Caco-2 (cell line): ENCODE results near the gene ZMYM1. TPM values are rescaled to one million over a fixed set of nuclear protein-coding genes. Genes with fewer than 3 reads are reported as not detected.

Source experiments
- BruUV-seq: library from RNA; stranded (reverse); fragments of 400-500 nt; replicated peaks from 2 replicates; lab custom pipeline; 2021; lab: Mats Ljungman, UMichigan
- CTCF ChIA-PET: fragments of 300-600 bp; sonication (Branson Sonifier 250); formaldehyde crosslinking; loops from one replicate; lab custom pipeline; 2022; ENCODE audit warnings: antibody characterized with exemption; lab: Charles Lee
- POLR2A ChIA-PET: fragments of 300-600 bp; sonication (Branson Sonifier 250); formaldehyde crosslinking; loops from one replicate; lab custom pipeline; 2022; ENCODE audit warnings: antibody characterized with exemption; lab: Charles Lee
- DNase-seq, 2 experiments: peaks; one replicate each; pipeline versions ENCODE4 v3.0.0 to v3.0.0-alpha.2; 2020 to 2022
- H3K27me3 ChIP-seq: replicated peaks from 2 replicates; pipeline ENCODE4 v1.6.0; 2011; ENCODE audit warnings: low read length; ENCODE audit not compliant: control insufficient read depth, insufficient read depth
- H3K36me3 ChIP-seq: 2 replicates; pipeline ENCODE4 v1.5.1; 2011; ENCODE audit warnings: low read length; ENCODE audit not compliant: control insufficient read depth, insufficient read depth
- H3K4me1 ChIP-seq: fragments of 250-450 bp; sonication (Bioruptor Pico); 2 replicates; pipeline ENCODE4 v1.5.1; 2020; ENCODE audit warnings: mild to moderate bottlenecking
- H3K4me3 ChIP-seq: 2 replicates; pipeline ENCODE4 v1.5.1; 2011; ENCODE audit warnings: low read depth, mild to moderate bottlenecking, control low read depth, low read length
- H3K9me3 ChIP-seq: fragments of 250-450 bp; sonication (Bioruptor Pico); 2 replicates; pipeline ENCODE4 v1.5.1; 2020; ENCODE audit warnings: mild to moderate bottlenecking, moderate library complexity
- H3K27ac Mint-ChIP-seq: one replicate; pipeline ENCODE4 v1.8.0; 2022; ENCODE audit warnings: mixed read lengths; ENCODE audit not compliant: unreplicated experiment
- H3K27me3 Mint-ChIP-seq: one replicate; pipeline ENCODE4 v1.8.0; 2022; ENCODE audit warnings: mixed read lengths; ENCODE audit not compliant: insufficient read depth, unreplicated experiment
- H3K36me3 Mint-ChIP-seq: one replicate; pipeline ENCODE4 v1.8.0; 2022; ENCODE audit warnings: mild to moderate bottlenecking, mixed read lengths; ENCODE audit not compliant: insufficient read depth, unreplicated experiment
- H3K4me1 Mint-ChIP-seq: one replicate; pipeline ENCODE4 v1.8.0; 2022; ENCODE audit warnings: low read depth, mixed read lengths; ENCODE audit not compliant: unreplicated experiment
- H3K4me3 Mint-ChIP-seq: one replicate; pipeline ENCODE4 v1.8.0; 2022; ENCODE audit warnings: mild to moderate bottlenecking, moderate library complexity, mixed read lengths; ENCODE audit not compliant: unreplicated experiment
- H3K9me3 Mint-ChIP-seq: one replicate; pipeline ENCODE4 v1.8.0; 2022; ENCODE audit warnings: mixed read lengths; ENCODE audit not compliant: unreplicated experiment
- intact Hi-C: fragments of 100-400 bp; cut with micrococcal nuclease; formaldehyde crosslinking; loops from one replicate; pipeline ENCODE4 v1.10.0; 2022; ENCODE audit not compliant: unreplicated experiment
- total RNA-seq: library from RNA; stranded (reverse); gene quantifications from 2 replicates; pipeline ENCODE4 v1.2.3, GENCODE V29; 2022
- TF ChIP-seq, protein P1 (sequence below), 2 experiments: fragments of 200-600 bp in 1 of 2; IDR thresholded peaks; 1 replicate in 1 of 2; 2 replicates in 1 of 2; pipeline versions ENCODE4 v1.5.1 to v1.8.0; 2011 to 2022; ENCODE audit warnings: antibody characterized with exemption in 1 of 2, control low read depth in 1 of 2, inconsistent platforms in 1 of 2, low read depth in 1 of 2, low read length in 1 of 2, mild to moderate bottlenecking in 1 of 2, moderate library complexity in 1 of 2; ENCODE audit not compliant: insufficient read depth in 1 of 2, severe bottlenecking in 1 of 2, unreplicated experiment in 1 of 2

ZMYM1 gene
- total RNA-seq, 1 experiment from 2014 or later = 14.0 TPM

DNA sequence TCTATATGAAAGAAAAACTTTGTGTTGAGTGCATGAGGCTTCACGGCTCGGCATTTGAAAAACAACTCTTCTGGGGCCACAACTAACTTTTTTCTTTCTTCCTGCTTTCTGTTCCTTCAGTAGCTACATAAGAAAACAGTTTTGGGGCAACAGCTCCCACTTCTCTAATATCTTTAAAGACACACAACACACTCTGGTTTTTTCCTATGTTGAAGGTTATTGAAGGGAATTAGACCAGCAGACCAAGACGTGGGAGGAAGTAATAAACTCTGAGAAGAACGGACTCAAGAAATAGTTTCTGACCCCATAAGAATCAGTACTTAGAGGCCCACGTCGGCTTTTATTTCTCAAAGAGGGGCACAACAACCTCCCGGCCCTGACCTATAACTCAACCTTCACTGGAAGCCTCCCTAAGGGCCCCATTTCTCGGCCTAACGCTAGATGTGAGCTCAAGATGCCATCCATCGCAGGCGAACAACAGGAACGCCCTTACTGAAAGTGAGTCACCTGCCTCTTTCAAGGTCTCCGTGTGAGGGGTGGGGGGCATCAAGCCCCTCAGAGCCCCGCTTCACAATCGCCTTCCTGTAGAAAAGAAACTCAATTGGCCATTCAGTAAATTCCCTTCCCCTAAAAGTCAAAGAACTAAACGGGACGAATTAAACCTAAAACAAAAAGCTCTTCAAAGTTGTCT, 48.3 kb upstream of the ZMYM1 start:
- ChIA-PET POLR2A (interaction anchor here (0.5 to 1.0 kb wide), 5 partner anchors 28 to 187 kb away, joined by 3 to 6 read pairs (median 3); partner anchors contain the start of genes SFPQ and ZMYM1), CTCF (no interaction called here)
- TSS peak; percentile 81 for BruUV-seq
- Histone ChIP-seq H3K4me3 (peak overlapping the region; percentile 41), H3K9me3 (no peaks in the 10 kb centered on the region), H3K27me3 (no peaks in the 10 kb centered on the region), H3K36me3 (no peaks in the 10 kb centered on the region), H3K4me1 (no peaks in the 10 kb centered on the region)
- peak overlapping the region; percentile 89 for H3K4me3 Mint-ChIP-seq
- H3K4me1 Mint-ChIP-seq = no peaks in the 10 kb centered on the region
- no peaks in the 10 kb centered on the region for H3K27me3 Mint-ChIP-seq
- intact Hi-C loops = no loop called here
- TF ChIP-seq, protein P1, sequence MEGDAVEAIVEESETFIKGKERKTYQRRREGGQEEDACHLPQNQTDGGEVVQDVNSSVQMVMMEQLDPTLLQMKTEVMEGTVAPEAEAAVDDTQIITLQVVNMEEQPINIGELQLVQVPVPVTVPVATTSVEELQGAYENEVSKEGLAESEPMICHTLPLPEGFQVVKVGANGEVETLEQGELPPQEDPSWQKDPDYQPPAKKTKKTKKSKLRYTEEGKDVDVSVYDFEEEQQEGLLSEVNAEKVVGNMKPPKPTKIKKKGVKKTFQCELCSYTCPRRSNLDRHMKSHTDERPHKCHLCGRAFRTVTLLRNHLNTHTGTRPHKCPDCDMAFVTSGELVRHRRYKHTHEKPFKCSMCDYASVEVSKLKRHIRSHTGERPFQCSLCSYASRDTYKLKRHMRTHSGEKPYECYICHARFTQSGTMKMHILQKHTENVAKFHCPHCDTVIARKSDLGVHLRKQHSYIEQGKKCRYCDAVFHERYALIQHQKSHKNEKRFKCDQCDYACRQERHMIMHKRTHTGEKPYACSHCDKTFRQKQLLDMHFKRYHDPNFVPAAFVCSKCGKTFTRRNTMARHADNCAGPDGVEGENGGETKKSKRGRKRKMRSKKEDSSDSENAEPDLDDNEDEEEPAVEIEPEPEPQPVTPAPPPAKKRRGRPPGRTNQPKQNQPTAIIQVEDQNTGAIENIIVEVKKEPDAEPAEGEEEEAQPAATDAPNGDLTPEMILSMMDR (IDR thresholded peaks at IDR 0.05; ENCODE audit: insufficient read depth in 1 of 2, low read depth in 1 of 2, low read length in 1 of 2, severe bottlenecking in 1 of 2, unreplicated experiment in 1 of 2) = no peak
- no peaks in the 10 kb centered on the region for H3K9me3 Mint-ChIP-seq
- H3K36me3 Mint-ChIP-seq = peaks cover 22% of the 10 kb centered on the region
- H3K27ac Mint-ChIP-seq = peak overlapping the region; percentile 95
- DNase-seq = peak in 1 of 2 experiments; percentile 4

DNA sequence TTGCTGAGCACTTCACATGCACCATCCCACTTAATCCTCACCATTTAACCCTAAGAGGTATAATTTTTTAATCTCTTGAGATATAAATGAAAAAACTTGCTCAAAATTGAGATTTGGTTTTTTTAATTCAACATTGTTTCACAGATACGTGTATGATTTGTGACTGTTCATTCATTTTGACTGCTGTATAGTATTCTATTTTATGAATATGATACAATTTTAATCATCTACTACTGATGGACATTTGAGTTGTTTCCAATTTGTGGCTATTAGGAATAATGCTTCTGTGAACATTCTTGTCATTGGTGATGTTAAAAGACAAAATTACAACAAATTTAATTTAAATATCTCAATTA, 46.8 kb upstream of the ZMYM1 start:
- TF ChIP-seq, protein P1 (IDR thresholded peaks at IDR 0.05; ENCODE audit: insufficient read depth in 1 of 2, low read depth in 1 of 2, low read length in 1 of 2, severe bottlenecking in 1 of 2, unreplicated experiment in 1 of 2) = no peak
- no peaks in the 10 kb centered on the region for H3K9me3 Mint-ChIP-seq
- Histone ChIP-seq H3K9me3 (no peaks in the 10 kb centered on the region), H3K27me3 (no peaks in the 10 kb centered on the region), H3K4me1 (no peaks in the 10 kb centered on the region), H3K36me3 (no peaks in the 10 kb centered on the region), H3K4me3 (peak overlapping the region; percentile 42)
- DNase-seq = no peak
- ChIA-PET POLR2A (no interaction called here), CTCF (no interaction called here)
- H3K4me3 Mint-ChIP-seq = peak overlapping the region; percentile 89
- BruUV-seq = TSS peak; percentile 67
- peaks cover 13% of the 10 kb centered on the region for H3K36me3 Mint-ChIP-seq
- no peaks in the 10 kb centered on the region for H3K4me1 Mint-ChIP-seq
- no peaks in the 10 kb centered on the region for H3K27me3 Mint-ChIP-seq
- intact Hi-C loops = no loop called here
- H3K27ac Mint-ChIP-seq = no peak overlapping the region

DNA sequence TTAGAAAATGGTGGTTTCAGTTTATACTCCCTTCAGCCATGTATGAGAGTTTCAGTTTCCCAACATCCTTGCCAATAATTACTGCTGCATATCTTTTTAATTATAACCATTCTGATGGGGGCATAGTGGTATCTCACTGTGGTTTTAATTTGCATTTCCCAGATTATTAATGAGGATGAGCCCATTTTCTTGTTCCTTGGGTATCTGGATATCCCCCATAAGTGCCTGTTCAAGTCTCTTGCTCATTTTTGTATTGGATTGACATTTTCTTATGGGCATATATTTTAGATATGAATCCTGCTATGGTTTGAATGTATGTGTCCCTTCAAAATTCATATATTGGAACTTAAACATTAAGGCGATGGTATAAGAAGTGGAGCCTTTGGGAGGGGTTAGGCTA, 45.8 kb upstream of the ZMYM1 start:
- POLR2A ChIA-PET = no interaction called here
- Histone ChIP-seq H3K4me3 (no peak overlapping the region), H3K27me3 (no peaks in the 10 kb centered on the region), H3K4me1 (no peaks in the 10 kb centered on the region), H3K36me3 (no peaks in the 10 kb centered on the region), H3K9me3 (no peaks in the 10 kb centered on the region)
- peaks cover 9% of the 10 kb centered on the region for H3K36me3 Mint-ChIP-seq
- no peaks in the 10 kb centered on the region for H3K27me3 Mint-ChIP-seq
- DNase-seq = no peak
- CTCF ChIA-PET = no interaction called here
- TF ChIP-seq, protein P1 (IDR thresholded peaks at IDR 0.05; ENCODE audit: insufficient read depth in 1 of 2, low read depth in 1 of 2, low read length in 1 of 2, severe bottlenecking in 1 of 2, unreplicated experiment in 1 of 2) = no peak
- intact Hi-C loops = no loop called here
- H3K9me3 Mint-ChIP-seq = no peaks in the 10 kb centered on the region
- BruUV-seq = no TSS peak
- H3K27ac Mint-ChIP-seq = no peak overlapping the region
- no peak overlapping the region for H3K4me3 Mint-ChIP-seq
- no peaks in the 10 kb centered on the region for H3K4me1 Mint-ChIP-seq
